ENCODE measurements around the gene CPXM1. TPM values are rescaled to one million over a fixed set of nuclear protein-coding genes. Genes with fewer than 3 reads are reported as not detected.

The CPXM1 gene
- total and polyA plus RNA-seq, 8 donors = 0.28 to 10.6 (median 2.0) TPM

DNA sequence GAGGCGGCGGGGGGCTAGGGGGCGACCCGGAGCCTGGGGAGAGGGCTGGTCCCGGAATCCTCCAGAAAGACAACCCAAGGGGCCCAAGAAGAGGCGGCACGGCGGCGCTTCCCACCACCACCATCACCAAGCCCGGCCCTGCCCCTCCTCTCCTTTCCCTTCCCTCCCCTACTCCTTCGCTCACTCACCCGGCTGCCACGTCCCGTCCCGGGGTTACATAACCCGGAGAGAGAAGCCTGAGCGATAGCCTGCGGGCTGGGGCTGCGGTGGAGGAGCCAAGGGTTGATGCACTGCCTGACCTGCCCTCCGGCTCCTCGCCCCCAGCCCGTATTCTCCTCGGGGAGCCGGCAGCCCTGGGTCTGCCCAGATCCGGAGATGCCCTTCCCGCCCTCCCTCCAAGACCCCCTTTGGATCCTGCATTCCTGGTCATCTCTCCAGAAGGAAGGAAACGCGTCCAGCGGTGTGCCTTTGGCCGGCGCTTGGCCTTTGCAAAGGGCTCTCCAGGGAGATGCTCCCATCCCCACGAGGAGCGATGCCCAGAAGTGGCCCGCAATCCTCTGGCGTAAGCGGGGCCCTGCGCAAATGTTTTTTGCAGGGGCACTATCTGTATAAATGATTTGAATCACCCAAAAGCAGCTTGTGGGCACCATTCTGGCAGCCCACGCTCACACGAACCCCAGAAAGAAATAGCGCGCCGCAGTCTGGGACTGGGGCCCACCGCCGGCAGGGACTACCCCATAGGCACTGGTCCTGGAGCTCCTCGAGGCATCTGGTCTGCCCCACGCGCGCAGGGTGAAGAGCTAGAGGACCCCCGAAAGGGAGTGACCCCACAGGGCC lies 4.6 kb upstream of the CPXM1 start:
- TF ChIP-seq, protein P1, sequence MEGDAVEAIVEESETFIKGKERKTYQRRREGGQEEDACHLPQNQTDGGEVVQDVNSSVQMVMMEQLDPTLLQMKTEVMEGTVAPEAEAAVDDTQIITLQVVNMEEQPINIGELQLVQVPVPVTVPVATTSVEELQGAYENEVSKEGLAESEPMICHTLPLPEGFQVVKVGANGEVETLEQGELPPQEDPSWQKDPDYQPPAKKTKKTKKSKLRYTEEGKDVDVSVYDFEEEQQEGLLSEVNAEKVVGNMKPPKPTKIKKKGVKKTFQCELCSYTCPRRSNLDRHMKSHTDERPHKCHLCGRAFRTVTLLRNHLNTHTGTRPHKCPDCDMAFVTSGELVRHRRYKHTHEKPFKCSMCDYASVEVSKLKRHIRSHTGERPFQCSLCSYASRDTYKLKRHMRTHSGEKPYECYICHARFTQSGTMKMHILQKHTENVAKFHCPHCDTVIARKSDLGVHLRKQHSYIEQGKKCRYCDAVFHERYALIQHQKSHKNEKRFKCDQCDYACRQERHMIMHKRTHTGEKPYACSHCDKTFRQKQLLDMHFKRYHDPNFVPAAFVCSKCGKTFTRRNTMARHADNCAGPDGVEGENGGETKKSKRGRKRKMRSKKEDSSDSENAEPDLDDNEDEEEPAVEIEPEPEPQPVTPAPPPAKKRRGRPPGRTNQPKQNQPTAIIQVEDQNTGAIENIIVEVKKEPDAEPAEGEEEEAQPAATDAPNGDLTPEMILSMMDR (IDR thresholded peaks at IDR 0.05) = no peak
- Histone ChIP-seq H3K4me1 (peaks cover 0 to 7% (median 0%) of the 10 kb centered on the region in 3 donors), H3K27ac (no peak overlapping the region), H3K36me3 (no peaks in the 10 kb centered on the region), H3K9me3 (no peaks in the 10 kb centered on the region), H3K27me3 (peaks cover 0 to 12% (median 5%) of the 10 kb centered on the region in 4 donors), H3K4me3 (no peak overlapping the region)
- DNase-seq = peak in 1 of 6 donors; percentile 52
- ATAC-seq = peak in 3 of 4 donors; percentile 26 to 53 (median 38)
- 10 to 12% methylated on average over 44 to 49 of the region's 49 CpGs for WGBS, 2 donors
- no peak for FAIRE-seq
- intact Hi-C loops (cut with DNase I) = no loop called here

- intact Hi-C loops (cut with DNase I) = no loop called here
- H3K4me1 ChIP-seq = peaks cover 0 to 7% (median 0%) of the 10 kb centered on the region in 3 donors
- H3K27ac ChIP-seq = no peak overlapping the region
- TF ChIP-seq, protein P1 (IDR thresholded peaks at IDR 0.05) = no peak
- no peak for ATAC-seq
- H3K9me3 ChIP-seq = no peaks in the 10 kb centered on the region
- peaks cover 0 to 13% (median 5%) of the 10 kb centered on the region in 4 donors for H3K27me3 ChIP-seq
- 41 to 48% methylated on average over 16 of the region's 16 CpGs for WGBS, 2 donors
- H3K4me3 ChIP-seq = no peak overlapping the region
- no peak for FAIRE-seq
- no peak for DNase-seq
- H3K36me3 ChIP-seq = no peaks in the 10 kb centered on the region
Observed at GRCh38 chr20:2804041-2804828, 3.8 kb upstream of the CPXM1 start.

- H3K36me3 ChIP-seq = no peaks in the 10 kb centered on the region
- no peak for FAIRE-seq
- 7% methylated on average over 13 of the region's 13 CpGs for WGBS, 2 donors
- H3K27me3 ChIP-seq = peaks cover 0 to 13% (median 5%) of the 10 kb centered on the region in 4 donors
- ATAC-seq = peak in 2 of 4 donors; percentile 25 to 46
- no peak overlapping the region for H3K4me3 ChIP-seq
- TF ChIP-seq, protein P1 (IDR thresholded peaks at IDR 0.05) = no peak
- intact Hi-C loops (cut with DNase I) = no loop called here
- peaks cover 0 to 7% (median 0%) of the 10 kb centered on the region in 3 donors for H3K4me1 ChIP-seq
- no peak overlapping the region for H3K27ac ChIP-seq
- DNase-seq = peak in 2 of 6 donors; percentile 32 to 47
- H3K9me3 ChIP-seq = no peaks in the 10 kb centered on the region
Observed at GRCh38 chr20:2801286-2801728, 880 bp upstream of the CPXM1 start.

DNA sequence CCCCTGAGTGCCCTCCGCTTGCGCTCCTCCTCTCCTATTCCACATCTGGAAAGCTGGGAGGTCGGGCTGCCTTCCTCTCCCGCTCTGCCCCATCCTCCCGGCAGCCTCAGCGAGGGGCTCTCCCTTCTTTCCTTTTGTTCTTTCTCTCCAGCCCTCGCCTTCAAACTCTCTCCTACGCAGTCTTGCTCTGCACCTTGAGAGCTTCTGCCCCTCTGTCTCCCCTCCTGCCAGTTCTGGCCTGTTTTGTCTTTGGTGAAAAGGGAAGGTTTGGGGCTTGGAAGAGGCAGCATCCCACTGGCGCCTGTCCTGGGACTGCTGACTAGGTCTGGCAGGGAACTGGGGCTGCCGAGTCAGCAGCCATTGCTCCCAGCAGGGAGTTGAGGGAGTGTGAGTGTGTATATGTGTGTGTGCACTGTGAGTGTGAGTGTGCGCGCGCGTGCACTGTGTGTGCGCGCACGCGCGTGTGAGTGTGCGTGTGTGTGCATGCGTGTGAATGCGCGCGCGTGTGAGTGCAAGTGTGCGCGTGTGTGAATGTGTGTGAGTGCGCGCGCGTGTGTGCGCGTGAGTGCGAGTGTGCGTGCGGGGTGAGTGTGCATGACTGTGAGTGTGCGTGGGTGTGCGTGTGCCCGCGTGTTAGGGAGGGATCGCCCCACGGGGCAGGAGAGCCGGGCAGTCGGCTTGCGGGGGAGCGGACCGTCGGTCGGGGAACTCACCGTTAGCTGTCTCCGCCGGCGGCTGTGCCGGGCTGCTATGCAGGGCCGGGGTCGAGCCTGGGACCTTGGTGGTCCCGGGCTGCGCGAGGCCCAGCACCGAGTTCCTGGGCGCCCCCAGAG lies 523 bp downstream of the CPXM1 start:
- no peak for FAIRE-seq
- Histone ChIP-seq H3K36me3 (no peaks in the 10 kb centered on the region), H3K27ac (no peak overlapping the region), H3K4me3 (peak overlapping the region in 1 of 4 donors; percentile 33), H3K27me3 (peaks cover 0 to 10% (median 4%) of the 10 kb centered on the region in 4 donors), H3K4me1 (peaks cover 0 to 7% (median 0%) of the 10 kb centered on the region in 3 donors), H3K9me3 (no peaks in the 10 kb centered on the region)
- intact Hi-C loops (cut with DNase I) = no loop called here
- WGBS, 2 donors = 3 to 5% methylated on average over 49 to 61 of the region's 61 CpGs
- peak in 1 of 6 donors; percentile 50 for DNase-seq
- TF ChIP-seq, protein P1 (IDR thresholded peaks at IDR 0.05) = no peak
- ATAC-seq = peak in 2 of 4 donors; percentile 46 to 50
